ENCODE data around the gene SLIT3.

SLIT3 gene

DNA sequence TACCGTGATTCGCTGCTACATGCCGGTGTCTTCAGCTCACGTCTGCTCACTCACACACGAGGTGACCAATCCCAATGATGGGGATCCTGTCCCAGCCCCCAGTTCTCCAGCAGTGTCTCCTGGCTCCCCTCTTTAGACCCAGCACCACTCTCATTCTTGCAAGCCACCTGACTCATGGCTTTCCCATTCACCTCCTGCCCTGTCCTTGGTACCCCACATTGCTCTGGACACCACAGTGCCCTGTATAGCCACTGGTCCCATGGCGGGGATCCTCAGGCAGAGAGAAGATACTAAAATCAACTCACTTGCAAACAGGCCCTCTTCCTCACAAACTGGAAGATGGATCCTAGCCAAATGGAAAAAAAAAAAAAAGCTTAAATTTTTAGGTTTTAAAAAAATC is 81.0 kb downstream of the SLIT3 start:
- H3K4me1 ChIP-seq (ENCODE audit: control insufficient read depth, low read length) = no peaks in the 10 kb centered on the region
- H3K27ac ChIP-seq (ENCODE audit: low read depth, low read length) = no peak overlapping the region
- no peaks in the 10 kb centered on the region for H3K36me3 ChIP-seq (ENCODE audit: control insufficient read depth, low read length)

DNA sequence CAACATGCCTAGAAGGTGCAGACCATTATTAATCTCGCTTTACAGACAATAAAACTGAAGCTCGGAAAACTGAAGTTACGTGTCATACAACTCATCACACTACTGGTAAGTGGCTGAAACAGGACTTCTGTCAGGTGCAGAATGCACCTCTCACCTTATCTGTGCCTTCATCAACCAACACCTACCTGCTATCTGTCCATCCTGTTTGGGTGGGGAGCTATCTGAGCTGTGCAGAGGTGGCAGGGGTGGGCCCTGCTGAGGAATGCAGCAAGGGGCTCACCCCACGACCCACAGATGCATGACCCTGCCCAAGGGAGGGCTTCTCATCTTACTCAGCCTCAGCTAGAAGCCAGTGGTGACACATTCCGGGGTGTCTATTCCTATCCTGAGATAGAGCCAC is 81.6 kb downstream of the SLIT3 start:
- H3K9me3 ChIP-seq (ENCODE audit: control insufficient read depth, insufficient read depth, low read length) = no peaks in the 10 kb centered on the region
- no peak overlapping the region for H3K4me2 ChIP-seq (ENCODE audit: low read length)
- no peaks in the 10 kb centered on the region for H3K27me3 ChIP-seq (ENCODE audit: control insufficient read depth, low read length)
- no peaks in the 10 kb centered on the region for H4K20me1 ChIP-seq (ENCODE audit: control insufficient read depth, insufficient read depth, low read depth, low read length)
- H3K4me3 ChIP-seq (ENCODE audit: low read length) = no peak overlapping the region
- H3K4me1 ChIP-seq (ENCODE audit: control insufficient read depth, low read length) = no peaks in the 10 kb centered on the region
- H3K36me3 ChIP-seq (ENCODE audit: control insufficient read depth, low read length) = no peaks in the 10 kb centered on the region
- H3K27ac ChIP-seq (ENCODE audit: low read depth, low read length) = no peak overlapping the region
- H3F3A ChIP-seq (ENCODE audit: control insufficient read depth, insufficient read depth) = no peaks in the 10 kb centered on the region
- TF ChIP-seq, protein P1, sequence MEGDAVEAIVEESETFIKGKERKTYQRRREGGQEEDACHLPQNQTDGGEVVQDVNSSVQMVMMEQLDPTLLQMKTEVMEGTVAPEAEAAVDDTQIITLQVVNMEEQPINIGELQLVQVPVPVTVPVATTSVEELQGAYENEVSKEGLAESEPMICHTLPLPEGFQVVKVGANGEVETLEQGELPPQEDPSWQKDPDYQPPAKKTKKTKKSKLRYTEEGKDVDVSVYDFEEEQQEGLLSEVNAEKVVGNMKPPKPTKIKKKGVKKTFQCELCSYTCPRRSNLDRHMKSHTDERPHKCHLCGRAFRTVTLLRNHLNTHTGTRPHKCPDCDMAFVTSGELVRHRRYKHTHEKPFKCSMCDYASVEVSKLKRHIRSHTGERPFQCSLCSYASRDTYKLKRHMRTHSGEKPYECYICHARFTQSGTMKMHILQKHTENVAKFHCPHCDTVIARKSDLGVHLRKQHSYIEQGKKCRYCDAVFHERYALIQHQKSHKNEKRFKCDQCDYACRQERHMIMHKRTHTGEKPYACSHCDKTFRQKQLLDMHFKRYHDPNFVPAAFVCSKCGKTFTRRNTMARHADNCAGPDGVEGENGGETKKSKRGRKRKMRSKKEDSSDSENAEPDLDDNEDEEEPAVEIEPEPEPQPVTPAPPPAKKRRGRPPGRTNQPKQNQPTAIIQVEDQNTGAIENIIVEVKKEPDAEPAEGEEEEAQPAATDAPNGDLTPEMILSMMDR (IDR thresholded peaks at IDR 0.05; ENCODE audit: low read depth, low read length, poor library complexity, severe bottlenecking) = no peak
- TF ChIP-seq EZH2phosphoT487 (IDR thresholded peaks at IDR 0.05; ENCODE audit: borderline replicate concordance, low read length) = no peak
- H3K9me2 ChIP-seq (replicated peaks; ENCODE audit: control insufficient read depth, low read length) = no peaks in the 10 kb centered on the region
- no peaks in the 10 kb centered on the region for H3K79me2 ChIP-seq (ENCODE audit: control insufficient read depth, low read length)

More for the DNA sequence above, 81.0 kb downstream of the SLIT3 start:
- H3K79me2 ChIP-seq (ENCODE audit: control insufficient read depth, low read length) = no peaks in the 10 kb centered on the region
- H3F3A ChIP-seq (ENCODE audit: control insufficient read depth, insufficient read depth) = no peaks in the 10 kb centered on the region
- H3K4me2 ChIP-seq (ENCODE audit: low read length) = no peak overlapping the region
- H3K27me3 ChIP-seq (ENCODE audit: control insufficient read depth, low read length) = no peaks in the 10 kb centered on the region
- no peaks in the 10 kb centered on the region for H4K20me1 ChIP-seq (ENCODE audit: control insufficient read depth, insufficient read depth, low read depth, low read length)
- no peak overlapping the region for H3K4me3 ChIP-seq (ENCODE audit: low read length)
- no peaks in the 10 kb centered on the region for H3K9me3 ChIP-seq (ENCODE audit: control insufficient read depth, insufficient read depth, low read length)
- no peaks in the 10 kb centered on the region for H3K9me2 ChIP-seq (replicated peaks; ENCODE audit: control insufficient read depth, low read length)
- TF ChIP-seq EZH2phosphoT487 (IDR thresholded peaks at IDR 0.05; ENCODE audit: borderline replicate concordance, low read length) = no peak
- TF ChIP-seq, protein P1 (IDR thresholded peaks at IDR 0.05; ENCODE audit: low read depth, low read length, poor library complexity, severe bottlenecking) = no peak

DNA sequence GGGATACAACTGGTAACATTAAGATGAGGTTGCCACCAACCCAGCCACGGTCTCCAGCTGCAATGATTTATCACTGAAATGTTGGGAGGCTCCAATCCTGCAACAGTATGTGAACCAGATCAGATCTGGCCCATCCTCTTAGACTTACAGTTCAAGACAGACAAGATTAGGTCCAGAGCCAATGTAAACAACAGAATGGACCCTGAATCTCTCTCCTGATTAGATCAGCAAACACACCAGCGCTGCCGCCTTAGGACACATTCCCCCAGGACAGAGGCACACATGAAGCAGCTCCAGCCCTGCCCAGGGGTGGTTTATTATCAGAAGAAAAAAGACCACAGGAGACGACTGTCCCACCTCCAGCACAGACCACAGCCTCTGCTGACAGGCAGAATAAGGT is 82.1 kb downstream of the SLIT3 start:
- no peaks in the 10 kb centered on the region for H4K20me1 ChIP-seq (ENCODE audit: control insufficient read depth, insufficient read depth, low read depth, low read length)
- H3K27ac ChIP-seq (ENCODE audit: low read depth, low read length) = no peak overlapping the region
- H3K4me1 ChIP-seq (ENCODE audit: control insufficient read depth, low read length) = no peaks in the 10 kb centered on the region
- no peaks in the 10 kb centered on the region for H3K36me3 ChIP-seq (ENCODE audit: control insufficient read depth, low read length)
- no peaks in the 10 kb centered on the region for H3F3A ChIP-seq (ENCODE audit: control insufficient read depth, insufficient read depth)
- H3K9me2 ChIP-seq (replicated peaks; ENCODE audit: control insufficient read depth, low read length) = no peaks in the 10 kb centered on the region
- 0 out of 2 replicates have a peak, but pooled peaks cover 3% of the 10 kb centered on the region for H3K27me3 ChIP-seq (ENCODE audit: control insufficient read depth, low read length)
- no peak overlapping the region for H3K4me3 ChIP-seq (ENCODE audit: low read length)
- H3K9me3 ChIP-seq (ENCODE audit: control insufficient read depth, insufficient read depth, low read length) = no peaks in the 10 kb centered on the region
- no peak overlapping the region for H3K4me2 ChIP-seq (ENCODE audit: low read length)
- TF ChIP-seq EZH2phosphoT487 (IDR thresholded peaks at IDR 0.05; ENCODE audit: borderline replicate concordance, low read length) = no peak
- TF ChIP-seq, protein P1 (IDR thresholded peaks at IDR 0.05; ENCODE audit: low read depth, low read length, poor library complexity, severe bottlenecking) = no peak
- H3K79me2 ChIP-seq (ENCODE audit: control insufficient read depth, low read length) = no peaks in the 10 kb centered on the region

Measured in DOHH2 (cell line).